Endodermal cell (in vitro differentiated cells): ENCODE measurements around the gene NEAT1. TPM values are rescaled to one million over a fixed set of nuclear protein-coding genes. Genes with fewer than 3 reads are reported as not detected.

Source experiments
- DNase-seq: peaks from one replicate; pipeline ENCODE4 v3.0.0-alpha.2; 2017
- H3K27ac ChIP-seq: 2 replicates; pipeline ENCODE4 v1.5.1; 2013; ENCODE audit warnings: mild to moderate bottlenecking, low read depth, low read length, moderate library complexity
- H3K27me3 ChIP-seq: 2 replicates; pipeline ENCODE4 v1.6.1; 2013; ENCODE audit warnings: mild to moderate bottlenecking, low read length, moderate library complexity; ENCODE audit not compliant: insufficient read depth, control insufficient read depth, poor library complexity, severe bottlenecking
- H3K36me3 ChIP-seq: 2 replicates; pipeline ENCODE4 v1.7.0; 2013; ENCODE audit warnings: mild to moderate bottlenecking, low read length, moderate library complexity; ENCODE audit not compliant: control insufficient read depth, insufficient read depth
- H3K4me1 ChIP-seq: one replicate; pipeline ENCODE4 v1.7.0; 2013; ENCODE audit warnings: low read length; ENCODE audit not compliant: control insufficient read depth, insufficient read depth
- H3K4me3 ChIP-seq: 2 replicates; pipeline ENCODE4 v1.5.1; 2013; ENCODE audit warnings: mild to moderate bottlenecking, low read length, moderate library complexity
- H3K9ac ChIP-seq: 2 replicates; pipeline ENCODE4 v1.6.1; 2013; ENCODE audit warnings: mild to moderate bottlenecking, low read length, moderate library complexity; ENCODE audit not compliant: poor library complexity, severe bottlenecking; ENCODE audit errors: extremely low read depth
- H3K9me3 ChIP-seq: 2 replicates; pipeline ENCODE4 v1.6.1; 2013; ENCODE audit warnings: mild to moderate bottlenecking, low read length, moderate library complexity; ENCODE audit not compliant: control insufficient read depth
- H3K27ac Mint-ChIP-seq: 2 replicates; pipeline ENCODE4 v1.8.0; 2020; ENCODE audit warnings: mixed read lengths
- H3K27me3 Mint-ChIP-seq: 2 replicates; pipeline ENCODE4 v1.8.0; 2021; ENCODE audit warnings: mild to moderate bottlenecking, mixed read lengths; ENCODE audit not compliant: insufficient read depth
- H3K36me3 Mint-ChIP-seq: 2 replicates; pipeline ENCODE4 v1.8.0; 2020; ENCODE audit warnings: low read depth, mixed read lengths
- H3K4me1 Mint-ChIP-seq: 2 replicates; pipeline ENCODE4 v1.8.0; 2020; ENCODE audit warnings: mixed read lengths
- H3K4me3 Mint-ChIP-seq: 2 replicates; pipeline ENCODE4 v1.8.0; 2020; ENCODE audit warnings: mild to moderate bottlenecking, moderate library complexity, mixed read lengths
- H3K9me3 Mint-ChIP-seq: 2 replicates; pipeline ENCODE4 v1.8.0; 2020; ENCODE audit warnings: mild to moderate bottlenecking, mixed read lengths
- CTCF ChIP-seq: fragments of 200-600 bp; sonication (generic); conservative IDR thresholded peaks from 2 replicates; pipeline ENCODE4 v1.5.0; 2021; ENCODE audit warnings: antibody characterized with exemption, mild to moderate bottlenecking
- WGBS, 2 experiments: methylation state at CpG; one replicate each; pipeline versions ENCODE4 v1.1.5 to v1.1.7; 2013; ENCODE audit warnings: missing lambda C conversion rate in 2 of 2, mixed read lengths in 1 of 2; ENCODE audit not compliant: insufficient coverage in 1 of 2, insufficient read length in 1 of 2; 5-methylcytosine and 5-hydroxymethylcytosine counted together
- total RNA-seq, 2 donors: library from RNA; stranded (reverse); fragmentation: NEBNext Ultra II Directional in 1 of 2; extraction: Animal tissue kit (Norgen Biotek cat#: 25700) in 1 of 2; gene quantifications; 2 replicates in 1 of 2; 3 replicates in 1 of 2; pipeline ENCODE4 v1.2.1, GENCODE V29; 2021

Gene NEAT1
- total RNA-seq, 2 donors from 2014 or later, result 61.3 to 85.2 TPM

DNA sequence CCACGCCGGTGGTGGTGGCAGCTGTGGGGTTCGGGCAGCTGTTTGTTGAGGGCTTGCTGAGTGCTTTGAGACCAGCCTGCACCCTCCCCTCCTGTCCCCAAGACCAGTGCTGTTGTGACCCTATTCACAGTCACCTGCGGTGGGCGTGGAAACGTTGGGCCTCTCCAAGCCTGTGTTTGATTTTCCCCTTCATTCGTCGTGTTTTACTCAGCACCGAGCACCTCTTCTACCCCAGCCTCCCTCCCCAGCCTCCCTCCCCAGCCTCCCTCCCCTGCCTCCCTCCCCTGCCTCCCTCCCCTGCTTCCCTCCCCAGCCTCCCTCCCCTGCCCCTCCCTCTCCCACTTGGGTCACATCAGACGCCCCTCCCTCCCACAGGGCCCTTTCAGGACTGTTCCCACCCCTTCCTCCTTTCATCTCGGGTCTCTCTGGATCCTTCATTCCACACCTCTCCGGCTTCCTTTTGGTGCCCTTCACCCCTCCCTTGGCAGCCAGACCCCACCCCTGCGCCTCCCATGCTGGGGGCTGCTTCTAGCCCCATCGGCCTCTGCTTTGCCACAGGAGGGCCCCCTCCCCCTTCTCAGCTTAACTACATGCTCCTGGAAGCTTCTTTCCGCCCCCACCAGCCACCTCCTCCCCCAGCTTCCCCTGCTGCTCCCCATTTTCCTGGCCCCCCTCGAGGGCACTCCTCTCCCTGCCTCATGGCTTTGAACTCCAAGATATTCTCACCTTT lies 21.4 kb upstream of the NEAT1 start:
- no peaks in the 10 kb centered on the region for H3K9me3 ChIP-seq
- no peaks in the 10 kb centered on the region for H3K9me3 Mint-ChIP-seq
- H3K27ac ChIP-seq, result no peak overlapping the region
- H3K4me3 Mint-ChIP-seq, result no peak overlapping the region
- no peaks in the 10 kb centered on the region for H3K4me1 ChIP-seq
- peaks cover 22% of the 10 kb centered on the region for H3K36me3 ChIP-seq
- H3K27me3 Mint-ChIP-seq, result no peaks in the 10 kb centered on the region
- no peak overlapping the region for H3K4me3 ChIP-seq
- H3K4me1 Mint-ChIP-seq, result peaks cover 4% of the 10 kb centered on the region
- no peak overlapping the region for H3K9ac ChIP-seq
- WGBS, 2 experiments, result 71 to 84% methylated on average over 3 to 16 of the region's 16 CpGs
- no peak for DNase-seq
- H3K27me3 ChIP-seq, result no peaks in the 10 kb centered on the region
- no peak for TF ChIP-seq CTCF
- H3K36me3 Mint-ChIP-seq, result peaks cover 52% of the 10 kb centered on the region
- no peak overlapping the region for H3K27ac Mint-ChIP-seq

GRCh38 chr11:65401803-65402248 lies 20.8 kb upstream of the NEAT1 start:
- no peaks in the 10 kb centered on the region for H3K9me3 Mint-ChIP-seq
- Histone ChIP-seq H3K36me3 (peaks cover 22% of the 10 kb centered on the region), H3K9ac (no peak overlapping the region), H3K4me1 (no peaks in the 10 kb centered on the region), H3K9me3 (no peaks in the 10 kb centered on the region), H3K27ac (no peak overlapping the region), H3K27me3 (no peaks in the 10 kb centered on the region), H3K4me3 (no peak overlapping the region)
- 89 to 92% methylated on average over 8 to 9 of the region's 10 CpGs for WGBS, 2 experiments
- no peak overlapping the region for H3K4me3 Mint-ChIP-seq
- H3K36me3 Mint-ChIP-seq, result peaks cover 52% of the 10 kb centered on the region
- DNase-seq, result no peak
- peaks cover 4% of the 10 kb centered on the region for H3K4me1 Mint-ChIP-seq
- no peak for TF ChIP-seq CTCF
- no peaks in the 10 kb centered on the region for H3K27me3 Mint-ChIP-seq
- peak overlapping the region; percentile 44 for H3K27ac Mint-ChIP-seq

DNA sequence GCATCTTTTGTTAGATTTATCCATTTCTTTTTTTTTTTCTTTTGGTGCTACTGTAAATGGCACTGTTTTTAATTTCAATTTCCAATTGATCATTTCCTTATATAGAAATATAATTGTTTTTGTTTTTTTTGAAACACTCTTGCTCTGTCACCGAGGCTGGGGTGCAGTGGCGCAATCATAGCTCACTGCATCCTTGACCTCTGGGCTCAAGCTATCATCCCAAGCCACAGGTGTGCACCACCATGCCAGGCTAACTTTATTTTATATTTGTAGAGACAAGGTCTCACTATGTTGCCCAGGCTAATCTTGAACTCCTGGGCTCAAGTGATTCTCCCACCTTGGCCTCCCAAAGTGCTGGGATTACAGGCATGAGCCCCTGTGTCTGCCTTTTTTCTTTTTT lies 19.8 kb upstream of the NEAT1 start:
- Mint-ChIP-seq H3K27me3 (no peaks in the 10 kb centered on the region), H3K9me3 (no peaks in the 10 kb centered on the region), H3K27ac (no peak overlapping the region), H3K4me1 (peaks cover 4% of the 10 kb centered on the region), H3K4me3 (no peak overlapping the region), H3K36me3 (peaks cover 49% of the 10 kb centered on the region)
- Histone ChIP-seq H3K4me1 (no peaks in the 10 kb centered on the region), H3K4me3 (no peak overlapping the region), H3K27me3 (no peaks in the 10 kb centered on the region), H3K9me3 (no peaks in the 10 kb centered on the region), H3K27ac (no peak overlapping the region), H3K9ac (no peak overlapping the region), H3K36me3 (peaks cover 15% of the 10 kb centered on the region)
- TF ChIP-seq CTCF, result no peak
- WGBS, 2 experiments, result 97 to 100% methylated on average over 1 to 2 of the region's 2 CpGs
- DNase-seq, result no peak
